Measurements from ENCODE around the gene TCFL5. TPM values are rescaled to one million over a fixed set of nuclear protein-coding genes. Genes with fewer than 3 reads are reported as not detected.

Gene TCFL5
- total RNA-seq, 6 donors from 2014 or later: 2.1 to 9.6 (median 7.1) TPM

- no peaks in the 10 kb centered on the region for H3K9me3 ChIP-seq
- DNase-seq (peak in 1 of 2 donors; percentile 72), ATAC-seq (ENCODE audit: low FRiP score in 2 of 2) (no peak)
- TF ChIP-seq POLR2AphosphoS5 (IDR thresholded peaks at IDR 0.05) (no peak), POLR2A (IDR thresholded peaks at IDR 0.05) (no peak)
- no peak overlapping the region for H3K4me3 ChIP-seq
- peaks cover 33 to 61% (median 44%) of the 10 kb centered on the region in 4 donors for H3K4me1 ChIP-seq
- no peaks in the 10 kb centered on the region for H3K36me3 ChIP-seq
- WGBS, 2 donors: 73 to 80% methylated on average over 2 to 20 of the region's 23 CpGs
- H3K27ac ChIP-seq: no peak overlapping the region
- H3K27me3 ChIP-seq: peaks cover 0 to 40% (median 31%) of the 10 kb centered on the region in 4 donors
Measured at GRCh38 chr20:62820208-62820961, 41.2 kb downstream of the TCFL5 start.

- Histone ChIP-seq H3K27ac (no peak overlapping the region), H3K27me3 (peaks cover 0 to 46% (median 33%) of the 10 kb centered on the region in 4 donors), H3K36me3 (no peaks in the 10 kb centered on the region), H3K4me3 (no peak overlapping the region), H3K4me1 (peaks cover 36 to 61% (median 44%) of the 10 kb centered on the region in 4 donors), H3K9me3 (no peaks in the 10 kb centered on the region)
- DNase-seq (peak in 1 of 2 donors; percentile 68), ATAC-seq (ENCODE audit: low FRiP score in 2 of 2) (no peak)
- WGBS, 2 donors: 60 to 62% methylated on average over 1 to 15 of the region's 16 CpGs
- TF ChIP-seq POLR2A (IDR thresholded peaks at IDR 0.05) (peak in 1 of 4 donors; percentile 19), CTCF (IDR thresholded peaks at IDR 0.05) (no peak)
Measured at GRCh38 chr20:62819494-62820174, 42.0 kb downstream of the TCFL5 start.

GRCh38 chr20:62818592-62819493 is 42.8 kb downstream of the TCFL5 start:
- Histone ChIP-seq H3K36me3 (peaks cover 0 to 4% (median 3%) of the 10 kb centered on the region in 4 donors), H3K9me3 (no peaks in the 10 kb centered on the region), H3K4me3 (no peak overlapping the region), H3K4me1 (peaks cover 33 to 61% (median 40%) of the 10 kb centered on the region in 4 donors), H3K27me3 (peaks cover 0 to 46% (median 33%) of the 10 kb centered on the region in 4 donors), H3K27ac (no peak overlapping the region)
- WGBS, 2 donors: 9 to 17% methylated on average over 7 to 19 of the region's 25 CpGs
- TF ChIP-seq POLR2AphosphoS5 (IDR thresholded peaks at IDR 0.05) (no peak), CTCF (IDR thresholded peaks at IDR 0.05) (no peak), EP300 (IDR thresholded peaks at IDR 0.05) (no peak), POLR2A (IDR thresholded peaks at IDR 0.05) (no peak)
- DNase-seq (peak in 1 of 2 donors; percentile 82), ATAC-seq (ENCODE audit: low FRiP score in 2 of 2) (no peak)

- 58 to 60% methylated on average over 6 to 7 of the region's 12 CpGs for WGBS, 2 donors
- no peak for ATAC-seq (ENCODE audit: low FRiP score in 2 of 2)
- Histone ChIP-seq H3K27me3 (peaks cover 0 to 46% (median 33%) of the 10 kb centered on the region in 4 donors), H3K27ac (no peak overlapping the region), H3K9me3 (no peaks in the 10 kb centered on the region), H3K36me3 (peaks cover 0 to 11% (median 8%) of the 10 kb centered on the region in 4 donors), H3K4me1 (peaks cover 33 to 60% (median 40%) of the 10 kb centered on the region in 4 donors), H3K4me3 (no peak overlapping the region)
- DNase-seq: peak in 1 of 2 donors; percentile 48
- TF ChIP-seq CTCF (IDR thresholded peaks at IDR 0.05): no peak
- no peak for TF ChIP-seq POLR2A (IDR thresholded peaks at IDR 0.05)
- no peak for TF ChIP-seq EP300 (IDR thresholded peaks at IDR 0.05)
- no peak for TF ChIP-seq POLR2AphosphoS5 (IDR thresholded peaks at IDR 0.05)
Measured at GRCh38 chr20:62817975-62818591, 43.5 kb downstream of the TCFL5 start.
